Posterior cingulate gyrus (tissue), 11 donors: ENCODE measurements around the gene SDR42E2.
A peak's percentile ranks its signal among the peaks of the same experiment; 100 is the strongest.
"Not testable (repeated sequence)": the region's sequence is repeated elsewhere in the genome, so short reads cannot be mapped to it uniquely, and the experiment has no call there.

Experiments used
- DNase-seq, 10 donors: peaks; one replicate each; pipeline versions ENCODE4 v3.0.0 to v3.0.0-alpha.2; 2020 to 2021; ENCODE audit warnings: mixed read lengths in 3 of 10
- intact Hi-C: fragments of 100-400 bp; cut with DNase I; formaldehyde crosslinking; loops from one replicate; pipeline ENCODE4 v1.15.1; 2023

The SDR42E2 gene

DNA sequence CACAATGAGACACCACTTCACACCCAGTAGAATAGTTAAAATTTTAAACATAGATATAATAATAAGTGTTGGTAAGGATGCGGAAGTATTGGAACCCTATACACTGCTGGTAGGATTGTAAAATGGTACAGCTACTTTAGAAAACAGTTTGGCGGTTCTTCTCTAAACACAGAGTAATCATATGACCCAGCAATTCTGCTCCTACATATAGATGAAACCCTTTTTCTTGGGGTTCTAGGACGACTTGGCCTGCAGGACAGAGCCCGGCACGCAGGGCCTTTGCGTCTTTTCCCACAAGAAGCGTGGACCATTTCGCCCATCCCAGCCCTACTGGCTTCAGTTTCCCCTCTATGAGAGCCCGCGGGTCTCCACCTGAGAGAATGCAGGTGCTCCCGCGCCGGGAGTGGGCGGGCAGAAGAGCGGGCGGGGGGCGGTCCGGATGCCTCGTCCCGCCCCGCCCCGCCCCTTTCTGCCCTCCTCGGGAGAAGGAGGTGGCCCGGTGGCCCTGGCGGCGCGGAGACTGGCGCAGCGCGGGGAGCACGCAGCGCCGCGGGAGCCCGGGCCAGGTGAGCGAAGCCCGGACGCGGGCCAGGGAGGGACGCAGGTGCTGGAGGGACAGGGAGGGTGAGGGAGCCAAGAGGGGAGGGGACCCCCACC, at the start of gene SDR42E2:
TSS of gene SDR42E2 (plus strand) at position 508 of the 657 bp plus-strand sequence. CDS start 3,077 bp downstream, outside the sequence.
- intact Hi-C loops: no loop called here
- DNase-seq: peak in 3 of 10 donors; percentile 42 to 76 (median 59)

DNA sequence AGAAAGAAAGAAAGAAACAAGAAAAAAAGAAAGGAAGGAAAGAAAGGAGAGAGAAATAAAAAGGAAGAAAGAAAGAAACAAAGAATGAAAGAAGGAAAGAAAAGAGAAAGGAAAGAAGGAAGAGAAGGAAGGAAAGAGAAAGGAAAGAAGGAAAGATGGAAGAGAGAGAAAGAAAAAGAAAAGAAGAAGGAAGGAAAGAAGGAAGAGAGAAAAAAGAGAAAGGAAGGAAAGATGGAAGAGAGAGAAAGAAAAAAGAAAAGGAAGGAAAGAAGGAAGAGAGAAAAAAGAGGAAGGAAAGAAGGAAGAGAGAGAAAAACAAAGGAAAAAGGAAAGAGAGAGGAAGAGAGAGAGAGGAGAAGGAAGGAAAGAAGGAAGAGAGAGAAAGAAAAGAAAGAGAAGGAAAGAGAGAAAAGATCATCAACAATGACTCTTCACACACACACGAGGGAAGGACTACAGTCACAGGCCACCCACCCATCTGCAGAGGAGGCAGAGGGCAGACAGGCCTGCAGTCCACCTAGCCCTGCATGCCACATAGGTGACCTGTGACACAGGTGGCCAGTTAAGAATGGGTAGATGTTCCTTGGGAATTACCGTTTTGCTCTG, 46.1 kb upstream of the SDR42E2 start:
- no peak for DNase-seq
- intact Hi-C loops: no loop called here

DNA sequence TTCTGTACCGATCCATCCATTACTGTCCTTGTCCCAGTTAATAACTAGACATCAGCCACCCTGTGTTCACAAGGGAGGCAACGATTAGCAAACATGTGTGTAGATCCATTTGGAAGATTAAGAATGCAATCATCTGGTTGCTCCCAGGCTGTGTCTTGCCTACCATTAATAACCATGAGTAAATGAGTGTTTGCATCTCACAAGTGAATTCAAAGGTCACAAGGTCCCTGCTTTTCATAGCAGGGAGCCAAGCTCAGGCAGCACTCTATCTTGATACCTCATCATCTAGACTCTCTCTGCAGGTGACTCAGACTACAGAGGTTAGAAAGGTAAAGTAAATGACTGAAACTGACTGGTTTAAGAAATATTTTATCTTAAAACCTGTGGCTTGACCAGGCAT, 44.7 kb upstream of the SDR42E2 start:
- intact Hi-C loops: no loop called here
- DNase-seq: no peak

DNA sequence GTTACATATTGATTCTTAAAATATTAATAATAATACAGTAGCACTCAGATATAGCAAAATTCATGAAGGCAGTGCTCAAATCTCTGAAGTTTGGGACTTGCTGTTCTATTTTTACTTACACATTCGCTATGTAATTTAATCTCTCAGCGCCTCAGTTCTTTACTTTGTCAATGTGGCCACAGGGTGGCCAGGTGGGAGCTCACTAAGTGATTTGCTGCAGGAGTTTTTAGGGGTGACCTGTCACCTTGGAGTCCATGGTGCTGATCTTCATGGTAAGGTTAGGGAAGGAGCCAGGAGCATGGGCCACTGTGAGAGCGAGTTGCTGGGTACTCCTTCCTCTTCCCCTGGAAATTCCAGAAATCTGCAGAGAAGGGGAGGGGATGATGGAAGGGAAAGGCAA, 41.9 kb upstream of the SDR42E2 start:
- intact Hi-C loops: no loop called here
- DNase-seq: no peak

DNA sequence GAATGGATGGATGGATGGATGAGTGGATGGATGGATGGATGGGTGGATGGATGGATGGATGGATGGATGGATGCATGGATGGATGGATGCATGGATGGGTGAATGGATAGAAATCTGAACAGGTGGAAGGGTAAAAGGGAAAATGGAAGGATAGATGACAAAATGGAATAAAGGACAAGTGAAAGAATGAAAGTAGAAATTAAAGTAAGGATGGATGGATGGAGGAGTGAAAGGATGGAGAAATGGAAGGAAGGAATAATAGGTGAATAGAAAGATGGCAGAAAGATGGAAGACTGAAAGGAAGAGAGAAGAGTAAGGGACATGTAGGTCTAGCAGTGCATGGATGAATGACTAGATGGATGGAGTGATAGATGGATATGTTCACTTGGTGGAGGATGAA, 40.1 kb upstream of the SDR42E2 start:
- no peak for DNase-seq

DNA sequence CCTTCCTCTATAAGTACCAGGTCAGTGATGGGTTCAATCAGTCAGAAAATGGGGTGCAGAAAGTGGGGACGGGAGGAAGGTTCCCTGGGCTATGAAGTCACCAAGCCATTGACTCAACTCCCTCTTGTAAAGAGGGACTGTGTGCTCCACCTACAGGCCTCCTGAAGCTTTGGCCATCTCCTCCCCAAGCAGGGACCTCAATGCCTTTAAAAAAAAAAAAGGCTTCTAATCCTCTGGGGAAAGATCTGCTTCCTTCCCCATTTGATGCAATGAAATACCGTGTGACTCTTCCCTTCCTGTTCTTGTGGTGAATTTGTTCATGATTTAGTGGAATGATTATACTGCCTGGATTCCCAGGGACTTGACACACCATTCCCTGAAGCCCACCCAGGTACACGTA, 39.2 kb upstream of the SDR42E2 start:
- no peak for DNase-seq

More for the DNA sequence above, 40.1 kb upstream of the SDR42E2 start:
- intact Hi-C loops: no loop called here

DNA sequence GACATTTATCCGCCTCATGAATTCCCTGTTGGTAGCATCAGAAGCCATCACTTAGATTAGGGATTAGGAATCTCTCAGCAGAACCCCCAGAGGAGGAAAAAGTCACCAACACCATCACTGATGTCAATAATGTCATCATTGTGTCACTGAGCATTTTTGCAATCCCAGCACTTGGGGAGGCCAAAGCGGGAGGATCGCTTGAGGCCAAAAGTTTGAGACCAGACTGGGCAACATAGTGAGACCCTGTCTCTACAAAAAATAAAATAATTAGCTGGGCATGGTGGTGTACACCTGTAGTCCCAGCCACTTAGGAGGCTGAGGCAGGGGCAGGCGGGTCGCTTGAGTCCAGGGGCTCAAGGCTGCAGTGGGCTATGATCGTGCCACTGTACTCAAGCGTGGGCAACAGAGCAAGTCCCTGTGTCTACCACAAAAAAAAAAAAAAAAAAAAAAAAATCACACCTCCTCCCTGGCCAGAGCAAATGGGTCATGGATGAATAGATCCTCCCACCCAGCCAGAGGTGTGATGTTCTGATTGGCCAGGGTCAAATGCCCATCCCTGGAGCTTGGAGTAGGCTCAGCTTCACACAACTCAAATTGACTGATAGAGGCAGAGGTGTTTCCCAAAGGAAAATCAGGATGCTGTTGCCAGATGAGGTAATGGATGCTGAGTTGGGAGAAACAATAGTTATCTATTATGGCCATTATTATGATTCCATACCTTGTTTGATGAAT, 38.4 kb upstream of the SDR42E2 start:
- intact Hi-C loops: no loop called here

More for the DNA sequence above, 39.2 kb upstream of the SDR42E2 start:
- intact Hi-C loops: no loop called here

DNA sequence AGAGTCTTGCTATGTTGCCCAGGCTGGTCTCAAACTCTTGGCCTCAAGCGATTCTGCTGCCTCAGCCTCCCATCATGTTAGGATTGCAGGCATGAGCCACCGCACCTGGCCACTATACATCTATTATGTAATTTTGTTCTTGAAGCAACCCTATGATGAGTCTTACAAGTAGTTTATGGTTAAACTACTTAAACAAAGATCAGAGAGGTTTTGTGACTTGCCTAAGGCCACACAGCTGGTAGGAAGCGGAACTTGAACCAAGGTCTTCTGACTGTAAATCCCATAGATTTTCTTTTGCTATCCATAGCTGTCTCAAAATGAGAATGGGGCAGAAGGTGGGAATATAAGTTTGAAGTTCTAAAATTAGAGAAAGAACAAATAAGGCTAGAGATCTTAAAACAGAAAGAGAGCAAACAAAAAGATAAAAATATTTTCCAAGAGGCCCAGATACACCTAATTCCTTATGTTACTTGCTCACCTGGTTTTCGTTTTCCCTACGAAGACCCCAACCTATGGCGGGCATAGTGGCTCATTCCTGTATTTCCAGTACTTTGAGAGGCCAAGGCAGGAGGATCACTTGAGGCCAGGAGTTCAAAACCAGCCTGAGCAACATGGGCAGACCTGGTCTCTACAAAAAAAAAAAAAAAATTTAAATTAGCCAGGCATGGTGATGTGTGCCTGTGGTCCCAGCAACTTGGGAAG, 37.6 kb upstream of the SDR42E2 start:
- intact Hi-C loops: no loop called here
- no peak for DNase-seq

More for the DNA sequence above, 38.4 kb upstream of the SDR42E2 start:
- no peak for DNase-seq

DNA sequence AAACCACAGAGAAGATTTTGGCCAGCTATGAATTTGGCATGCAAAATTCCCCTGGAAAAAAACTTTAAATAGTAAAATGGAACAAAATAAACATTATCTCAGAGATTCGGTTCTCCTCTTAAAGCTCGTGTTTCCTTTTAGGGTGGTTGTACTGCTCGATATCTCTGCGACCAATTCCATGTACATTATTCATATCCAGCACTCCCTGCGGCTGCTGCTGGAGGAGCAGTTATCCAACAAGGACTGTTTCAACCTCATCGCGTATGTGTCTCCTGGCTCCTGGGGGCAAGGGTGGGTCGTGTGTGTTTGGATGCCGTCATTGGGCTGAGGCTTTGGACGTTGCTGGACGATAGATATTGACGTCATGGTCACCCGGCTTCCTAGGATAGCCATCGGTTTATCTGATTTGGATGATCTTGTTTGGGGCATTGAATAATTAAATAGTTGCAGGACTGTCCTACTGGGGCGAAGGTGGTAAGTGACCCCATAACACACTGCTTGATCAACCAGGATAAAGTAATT, 36.2 kb upstream of the SDR42E2 start:
- intact Hi-C loops: loop anchor here (1.0 kb wide), 1 partner anchor 12 kb away; no protein-coding TSS in a partner anchor

DNA sequence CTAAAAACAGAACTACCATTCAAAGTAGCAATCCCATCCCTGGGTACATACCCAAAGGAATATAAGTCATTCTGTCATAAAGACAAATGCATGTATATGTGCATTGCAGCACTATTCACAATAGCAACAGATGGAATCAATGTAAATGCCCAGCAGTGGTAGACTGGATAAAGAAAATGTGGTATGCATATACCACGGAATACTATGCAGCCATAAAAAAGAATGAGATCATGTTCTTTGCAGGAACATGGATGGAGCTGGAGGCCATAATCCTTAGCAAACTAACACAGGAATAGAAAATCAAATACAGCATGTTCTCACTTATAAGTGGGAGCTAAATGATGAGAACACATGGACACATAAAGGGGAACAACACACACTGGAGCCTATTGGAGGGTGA, 33.8 kb upstream of the SDR42E2 start:
- intact Hi-C loops, DNase-seq: not testable (repeated sequence)

More for the DNA sequence above, 36.2 kb upstream of the SDR42E2 start:
- DNase-seq: no peak

DNA sequence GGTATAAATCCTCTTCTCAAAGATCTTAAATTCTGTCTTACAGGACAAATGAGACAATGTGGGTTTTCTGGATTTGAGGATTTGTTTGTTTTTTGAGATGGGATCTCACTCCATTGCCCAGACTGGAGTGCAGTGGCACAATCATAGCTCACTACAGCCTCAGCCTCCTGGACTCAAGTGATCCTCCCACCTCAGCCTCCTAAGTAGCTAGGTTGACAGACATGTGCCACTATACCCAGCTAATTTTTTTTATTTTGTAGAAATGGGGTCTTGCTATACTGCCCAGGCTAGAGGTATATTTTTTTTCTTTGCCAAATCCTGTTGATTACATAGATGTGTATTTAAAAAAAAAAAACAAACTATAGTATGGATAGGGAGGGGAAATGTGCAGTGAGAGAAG, 31.8 kb upstream of the SDR42E2 start:
- no peak for DNase-seq
- intact Hi-C loops: no loop called here

DNA sequence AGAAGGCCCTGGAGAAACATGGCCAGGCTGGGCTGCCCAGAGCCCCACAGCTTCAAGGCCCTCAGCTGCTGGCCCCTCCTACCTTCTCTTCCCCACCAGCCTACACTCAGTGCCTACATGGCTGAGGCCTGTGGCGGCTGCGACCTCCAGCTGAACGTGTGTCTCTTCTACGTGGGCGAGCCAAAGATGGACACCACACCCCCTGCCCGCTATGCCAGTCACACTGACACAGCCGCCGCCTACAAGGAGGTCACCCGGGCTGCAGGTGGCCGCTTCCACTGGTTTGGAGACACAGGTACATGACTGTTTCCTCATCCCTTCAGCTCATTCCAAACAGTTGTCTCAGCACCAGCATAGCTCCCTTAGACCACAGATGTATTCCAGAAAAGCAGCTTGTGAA, 29.5 kb upstream of the SDR42E2 start:
- intact Hi-C loops: no loop called here
- DNase-seq: no peak

DNA sequence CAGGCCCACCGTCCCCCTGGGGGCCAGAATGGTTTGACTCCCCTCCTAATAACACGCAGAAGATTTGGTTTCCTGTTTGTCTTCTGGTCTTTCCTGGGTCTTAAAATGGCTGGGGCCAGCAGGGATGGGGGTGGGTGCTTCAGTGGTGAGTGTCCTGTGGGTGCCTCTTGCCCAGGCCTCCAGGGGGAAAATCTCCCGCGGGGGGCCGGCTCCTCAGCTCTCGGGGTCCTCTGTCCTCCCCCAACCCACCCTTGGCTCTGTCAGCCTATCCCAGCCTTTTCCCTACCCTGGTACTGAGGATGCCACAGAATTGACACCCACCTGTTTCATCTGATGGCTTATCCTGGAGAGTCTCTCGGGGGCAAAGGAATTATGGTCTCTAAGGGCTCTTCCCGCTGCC, 23.8 kb upstream of the SDR42E2 start:
- intact Hi-C loops: loop anchor here (1.0 kb wide), 1 partner anchor 12 kb away; no protein-coding TSS in a partner anchor
- no peak for DNase-seq

DNA sequence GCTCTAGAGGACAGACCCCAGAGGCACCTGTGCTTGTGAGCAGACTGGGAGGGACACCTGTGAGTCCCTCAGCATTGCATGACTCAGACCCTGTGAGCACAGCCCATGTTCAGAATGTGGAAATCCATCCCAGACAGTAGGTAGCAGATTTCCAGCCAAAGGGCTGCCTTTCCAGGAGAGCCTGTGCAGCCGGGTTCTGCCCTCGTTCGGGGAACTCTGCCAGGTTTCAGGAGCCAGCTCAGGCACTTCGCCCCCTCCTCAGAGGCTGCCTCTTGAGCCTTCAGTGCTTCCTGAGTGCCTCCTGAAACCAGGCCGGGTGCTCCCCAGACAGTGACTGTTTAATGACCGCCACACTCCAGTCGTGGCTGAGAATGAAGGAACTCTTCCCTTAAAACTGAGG, 23.3 kb upstream of the SDR42E2 start:
- intact Hi-C loops: no loop called here
- no peak for DNase-seq

DNA sequence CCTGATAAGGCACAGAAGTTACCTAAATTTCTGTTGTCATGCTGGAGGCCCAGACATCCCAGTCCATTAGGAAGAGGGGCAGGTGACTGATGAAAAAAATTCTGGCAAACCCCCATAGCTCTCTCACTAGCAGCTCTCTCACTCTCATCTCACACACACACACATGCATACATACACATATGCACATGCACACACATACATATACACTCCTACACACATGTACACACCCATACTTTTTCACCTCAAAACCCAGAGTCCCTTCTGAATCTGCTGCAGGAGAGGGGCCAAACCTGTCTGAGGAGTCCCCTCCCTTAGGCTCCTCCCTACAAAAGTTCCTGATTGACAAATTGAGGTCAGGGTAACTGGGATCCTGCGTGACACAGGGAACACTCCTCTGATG, 22.6 kb upstream of the SDR42E2 start:
- no peak for DNase-seq
- intact Hi-C loops: no loop called here

DNA sequence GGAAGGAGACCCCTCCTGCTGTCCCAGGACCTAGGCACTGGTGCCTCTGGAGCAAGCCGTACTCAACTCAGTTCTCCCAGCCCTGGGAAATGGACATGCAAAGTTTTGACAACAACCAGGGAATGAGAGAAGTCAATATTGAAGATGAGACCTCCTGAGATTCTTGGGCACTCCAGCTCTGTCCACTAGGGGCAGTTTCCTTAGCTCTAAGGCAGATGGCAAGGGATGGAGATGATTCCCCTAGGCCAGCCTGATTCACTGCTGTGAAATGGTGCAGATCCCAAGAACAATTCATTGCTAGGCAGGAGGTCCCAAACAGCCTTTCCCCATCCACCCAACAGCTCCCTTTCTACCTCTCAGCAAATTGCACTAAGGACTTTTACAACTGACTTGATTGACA, 20.5 kb upstream of the SDR42E2 start:
- DNase-seq: no peak
- intact Hi-C loops: no loop called here

DNA sequence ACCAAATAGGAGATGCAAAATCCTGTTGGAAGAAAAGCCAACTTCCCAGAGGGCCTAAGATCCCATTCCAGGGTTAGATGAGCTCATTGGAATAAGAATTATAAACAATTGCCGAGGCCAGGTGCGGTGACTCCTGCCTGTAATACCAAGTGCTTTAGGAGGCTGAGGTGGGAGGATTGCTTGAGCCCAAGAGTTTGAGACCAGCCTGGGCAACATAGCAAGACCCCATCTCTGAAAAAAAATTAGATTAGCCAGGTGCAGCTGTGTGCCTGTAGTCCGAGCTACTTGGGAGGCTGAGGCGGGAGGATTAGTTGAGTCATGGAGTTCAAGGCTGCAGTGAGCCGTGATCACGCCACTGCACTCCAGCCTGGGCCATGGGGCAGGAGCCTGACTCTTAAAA, 17.8 kb upstream of the SDR42E2 start:
- intact Hi-C loops: no loop called here
- DNase-seq: no peak

DNA sequence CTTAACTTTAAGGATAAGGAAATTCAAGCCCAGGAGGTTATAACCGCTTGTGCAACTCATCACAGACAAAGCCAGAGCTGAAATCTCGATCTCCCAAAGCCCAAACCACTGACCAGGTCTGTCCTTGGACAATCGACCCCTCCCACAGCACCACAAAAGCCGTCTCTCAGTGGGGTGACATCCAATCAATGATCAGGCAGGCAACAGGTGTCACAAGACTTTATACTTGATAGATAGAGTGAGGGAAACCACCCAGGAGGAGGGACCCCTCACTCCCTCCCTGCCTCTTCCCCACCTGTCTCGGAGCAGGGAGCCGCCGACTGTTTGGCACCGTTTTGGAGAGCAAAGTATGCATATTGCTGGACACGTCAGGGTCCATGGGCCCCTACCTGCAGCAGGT, 14.5 kb upstream of the SDR42E2 start:
- DNase-seq: peak in 1 of 10 donors; percentile 44
- intact Hi-C loops: no loop called here

DNA sequence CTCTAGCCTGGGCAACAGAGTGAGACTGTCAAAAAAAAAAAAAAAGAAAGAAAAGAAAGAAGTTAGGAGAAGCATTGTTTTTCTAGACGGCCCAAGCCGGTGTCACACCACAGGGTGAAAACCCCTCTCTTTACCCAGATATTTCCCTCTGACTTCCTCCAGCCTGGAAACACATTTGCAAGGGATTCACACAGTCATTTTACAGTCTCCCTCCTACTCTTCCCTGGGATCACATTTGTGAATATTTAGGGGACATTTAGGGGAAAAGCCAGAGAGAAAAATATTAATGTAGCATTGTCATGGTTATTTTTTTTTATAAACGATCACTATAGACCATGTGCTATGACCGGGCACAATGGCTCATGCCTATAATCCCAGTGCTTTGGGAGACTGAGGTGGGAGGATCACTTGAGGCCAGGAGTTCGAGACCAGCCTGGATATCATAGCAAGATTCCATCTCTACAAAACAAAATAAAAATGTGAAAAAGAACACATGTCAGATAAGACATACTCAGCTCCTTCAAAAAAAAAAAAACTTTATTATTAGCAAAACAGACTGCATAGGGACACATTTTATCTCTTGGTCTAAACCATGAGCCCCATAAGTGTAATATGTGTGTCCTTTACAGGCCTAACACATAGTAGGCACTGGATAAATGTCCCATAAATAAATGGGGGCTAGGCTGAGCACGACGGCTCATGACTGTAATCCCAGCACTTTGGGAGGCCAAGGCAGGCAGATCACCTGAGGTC, 10.9 kb upstream of the SDR42E2 start:
- intact Hi-C loops: no loop called here
- peak in 1 of 10 donors; percentile 2 for DNase-seq

DNA sequence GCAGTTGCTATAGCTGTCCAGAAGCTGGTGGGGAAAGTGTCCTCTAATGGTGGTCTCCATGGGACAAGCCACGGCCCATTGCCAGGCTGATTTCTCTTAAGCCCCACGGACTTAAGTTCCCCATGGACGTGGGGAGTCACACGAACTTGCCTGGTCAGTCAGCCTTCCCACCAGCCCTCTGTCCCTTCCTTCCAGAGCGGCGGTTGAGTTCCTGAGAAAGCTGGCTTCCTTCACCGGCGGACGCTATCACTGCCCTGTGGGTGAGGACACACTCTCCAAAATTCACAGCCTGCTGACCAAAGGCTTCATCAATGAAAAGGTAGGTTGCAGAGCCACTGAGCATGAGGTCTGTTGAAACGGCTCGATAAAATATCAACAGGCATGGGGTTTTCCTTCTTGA, 10.0 kb upstream of the SDR42E2 start:
- peak in 2 of 10 donors; percentile 61 to 81 for DNase-seq
- intact Hi-C loops: no loop called here
